ENCODE data around the gene KRTAP5-5. TPM values are rescaled to one million over a fixed set of nuclear protein-coding genes. Genes with fewer than 3 reads are reported as not detected.

The KRTAP5-5 gene
- total RNA-seq, 1 experiment from 2014 or later = not detected

- Mint-ChIP-seq H3K4me1 (no peaks in the 10 kb centered on the region), H3K4me3 (no peak overlapping the region), H3K27me3 (ENCODE audit: low read depth) (peaks cover 21% of the 10 kb centered on the region), H3K27ac (no peak overlapping the region), H3K9me3 (no peaks in the 10 kb centered on the region), H3K36me3 (no peaks in the 10 kb centered on the region)
- no peak for ATAC-seq
- CTCF ChIA-PET = interaction anchor here (1.0 to 4.3 kb wide), 4 partner anchors 38 to 497 kb away, joined by 3 to 190 read pairs (median 62); partner anchors contain the start of gene SYT8
- POLR2A ChIA-PET = no interaction called here
- DNase-seq (ENCODE audit: low spot score) = no peak
- no peak for TF ChIP-seq CTCF (IDR thresholded peaks at IDR 0.05)
- no peak for TF ChIP-seq ZSCAN18 (CRISPR knock-in tag; IDR thresholded peaks at IDR 0.05)
- no peak for TF ChIP-seq PRRX2 (CRISPR knock-in tag; IDR thresholded peaks at IDR 0.05)
- no peak for TF ChIP-seq NFE2L1 (CRISPR knock-in tag; IDR thresholded peaks at IDR 0.05)
- TF ChIP-seq, protein P1, sequence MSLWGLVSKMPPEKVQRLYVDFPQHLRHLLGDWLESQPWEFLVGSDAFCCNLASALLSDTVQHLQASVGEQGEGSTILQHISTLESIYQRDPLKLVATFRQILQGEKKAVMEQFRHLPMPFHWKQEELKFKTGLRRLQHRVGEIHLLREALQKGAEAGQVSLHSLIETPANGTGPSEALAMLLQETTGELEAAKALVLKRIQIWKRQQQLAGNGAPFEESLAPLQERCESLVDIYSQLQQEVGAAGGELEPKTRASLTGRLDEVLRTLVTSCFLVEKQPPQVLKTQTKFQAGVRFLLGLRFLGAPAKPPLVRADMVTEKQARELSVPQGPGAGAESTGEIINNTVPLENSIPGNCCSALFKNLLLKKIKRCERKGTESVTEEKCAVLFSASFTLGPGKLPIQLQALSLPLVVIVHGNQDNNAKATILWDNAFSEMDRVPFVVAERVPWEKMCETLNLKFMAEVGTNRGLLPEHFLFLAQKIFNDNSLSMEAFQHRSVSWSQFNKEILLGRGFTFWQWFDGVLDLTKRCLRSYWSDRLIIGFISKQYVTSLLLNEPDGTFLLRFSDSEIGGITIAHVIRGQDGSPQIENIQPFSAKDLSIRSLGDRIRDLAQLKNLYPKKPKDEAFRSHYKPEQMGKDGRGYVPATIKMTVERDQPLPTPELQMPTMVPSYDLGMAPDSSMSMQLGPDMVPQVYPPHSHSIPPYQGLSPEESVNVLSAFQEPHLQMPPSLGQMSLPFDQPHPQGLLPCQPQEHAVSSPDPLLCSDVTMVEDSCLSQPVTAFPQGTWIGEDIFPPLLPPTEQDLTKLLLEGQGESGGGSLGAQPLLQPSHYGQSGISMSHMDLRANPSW (CRISPR knock-in tag; conservative IDR thresholded peaks at IDR 0.05; ENCODE audit: low read depth) = no peak
- TF ChIP-seq GTF2I (CRISPR knock-in tag; conservative IDR thresholded peaks at IDR 0.05) = no peak
- no peak for TF ChIP-seq CREM (CRISPR knock-in tag; IDR thresholded peaks at IDR 0.05)
- TF ChIP-seq ZNF317 (CRISPR knock-in tag; IDR thresholded peaks at IDR 0.05; ENCODE audit: borderline replicate concordance, low read depth) = no peak
- TF ChIP-seq, protein P2, sequence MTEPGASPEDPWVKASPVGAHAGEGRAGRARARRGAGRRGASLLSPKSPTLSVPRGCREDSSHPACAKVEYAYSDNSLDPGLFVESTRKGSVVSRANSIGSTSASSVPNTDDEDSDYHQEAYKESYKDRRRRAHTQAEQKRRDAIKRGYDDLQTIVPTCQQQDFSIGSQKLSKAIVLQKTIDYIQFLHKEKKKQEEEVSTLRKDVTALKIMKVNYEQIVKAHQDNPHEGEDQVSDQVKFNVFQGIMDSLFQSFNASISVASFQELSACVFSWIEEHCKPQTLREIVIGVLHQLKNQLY (CRISPR knock-in tag; IDR thresholded peaks at IDR 0.05) = no peak
- TF ChIP-seq NR2C2 (CRISPR knock-in tag; IDR thresholded peaks at IDR 0.05) = no peak
- TF ChIP-seq ZNF425 (CRISPR knock-in tag; conservative IDR thresholded peaks at IDR 0.05) = no peak
- TF ChIP-seq ETV6 (CRISPR knock-in tag; IDR thresholded peaks at IDR 0.05) = no peak
- no peak for TF ChIP-seq FOXK1 (CRISPR knock-in tag; IDR thresholded peaks at IDR 0.05)
- TF ChIP-seq KAT7 (CRISPR knock-in tag; IDR thresholded peaks at IDR 0.05; ENCODE audit: borderline replicate concordance) = no peak
- no peak for TF ChIP-seq NFATC4 (CRISPR knock-in tag; IDR thresholded peaks at IDR 0.05)
- no peak for TF ChIP-seq ZNF423 (CRISPR knock-in tag; IDR thresholded peaks at IDR 0.05)
- TF ChIP-seq FOXP1 (CRISPR knock-in tag; IDR thresholded peaks at IDR 0.05; ENCODE audit: borderline replicate concordance) = no peak
- no peak for TF ChIP-seq FOXJ3 (CRISPR knock-in tag; IDR thresholded peaks at IDR 0.05; ENCODE audit: borderline replicate concordance)
These were observed 25.8 kb downstream of the KRTAP5-5 start for GRCh38 chr11:1655168-1656060.
